Measurements from ENCODE around the gene ETV6.

ETV6 gene

DNA sequence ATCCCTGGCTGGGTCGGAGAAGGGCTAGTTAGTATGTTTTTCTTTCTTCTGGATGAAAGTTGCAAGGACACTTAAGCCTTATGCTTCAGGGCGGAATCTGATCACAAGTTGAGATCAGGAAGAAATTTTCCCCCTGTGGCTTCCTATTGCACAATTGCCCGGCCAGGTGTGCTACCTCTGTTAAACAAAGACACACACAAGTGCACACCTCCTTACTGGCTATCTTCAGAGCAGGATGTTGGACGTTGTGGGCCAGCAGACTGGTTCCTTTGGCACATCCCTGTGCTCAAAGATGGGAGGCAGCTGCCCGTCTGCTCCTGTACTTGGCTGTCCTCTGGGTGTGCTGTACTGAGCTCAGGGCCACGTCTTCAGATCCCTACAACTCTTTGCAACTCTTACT, 19.1 kb downstream of the ETV6 start:
- TF ChIP-seq ZFX (IDR thresholded peaks at IDR 0.05; ENCODE audit: borderline replicate concordance), result no peak
- H3K27ac ChIP-seq, result no peak overlapping the region

GRCh38 chr12:11669348-11669747, 19.9 kb downstream of the ETV6 start:
- H3K27ac ChIP-seq, result no peak overlapping the region
- no peak for TF ChIP-seq ZFX (IDR thresholded peaks at IDR 0.05; ENCODE audit: borderline replicate concordance)
- TF ChIP-seq, protein P1, sequence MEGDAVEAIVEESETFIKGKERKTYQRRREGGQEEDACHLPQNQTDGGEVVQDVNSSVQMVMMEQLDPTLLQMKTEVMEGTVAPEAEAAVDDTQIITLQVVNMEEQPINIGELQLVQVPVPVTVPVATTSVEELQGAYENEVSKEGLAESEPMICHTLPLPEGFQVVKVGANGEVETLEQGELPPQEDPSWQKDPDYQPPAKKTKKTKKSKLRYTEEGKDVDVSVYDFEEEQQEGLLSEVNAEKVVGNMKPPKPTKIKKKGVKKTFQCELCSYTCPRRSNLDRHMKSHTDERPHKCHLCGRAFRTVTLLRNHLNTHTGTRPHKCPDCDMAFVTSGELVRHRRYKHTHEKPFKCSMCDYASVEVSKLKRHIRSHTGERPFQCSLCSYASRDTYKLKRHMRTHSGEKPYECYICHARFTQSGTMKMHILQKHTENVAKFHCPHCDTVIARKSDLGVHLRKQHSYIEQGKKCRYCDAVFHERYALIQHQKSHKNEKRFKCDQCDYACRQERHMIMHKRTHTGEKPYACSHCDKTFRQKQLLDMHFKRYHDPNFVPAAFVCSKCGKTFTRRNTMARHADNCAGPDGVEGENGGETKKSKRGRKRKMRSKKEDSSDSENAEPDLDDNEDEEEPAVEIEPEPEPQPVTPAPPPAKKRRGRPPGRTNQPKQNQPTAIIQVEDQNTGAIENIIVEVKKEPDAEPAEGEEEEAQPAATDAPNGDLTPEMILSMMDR (IDR thresholded peaks at IDR 0.05), result no peak

- TF ChIP-seq, protein P1 (IDR thresholded peaks at IDR 0.05), result no peak
- TF ChIP-seq ZFX (IDR thresholded peaks at IDR 0.05; ENCODE audit: borderline replicate concordance), result no peak
Measured at GRCh38 chr12:11672256-11673191, 23.1 kb downstream of the ETV6 start.

GRCh38 chr12:11673666-11674461, 24.4 kb downstream of the ETV6 start:
- TF ChIP-seq, protein P1 (IDR thresholded peaks at IDR 0.05), result no peak
- no peak for TF ChIP-seq ZFX (IDR thresholded peaks at IDR 0.05; ENCODE audit: borderline replicate concordance)
- no peak overlapping the region for H3K27ac ChIP-seq

More at GRCh38 chr12:11672256-11673191, 23.1 kb downstream of the ETV6 start:
- no peak overlapping the region for H3K27ac ChIP-seq

DNA sequence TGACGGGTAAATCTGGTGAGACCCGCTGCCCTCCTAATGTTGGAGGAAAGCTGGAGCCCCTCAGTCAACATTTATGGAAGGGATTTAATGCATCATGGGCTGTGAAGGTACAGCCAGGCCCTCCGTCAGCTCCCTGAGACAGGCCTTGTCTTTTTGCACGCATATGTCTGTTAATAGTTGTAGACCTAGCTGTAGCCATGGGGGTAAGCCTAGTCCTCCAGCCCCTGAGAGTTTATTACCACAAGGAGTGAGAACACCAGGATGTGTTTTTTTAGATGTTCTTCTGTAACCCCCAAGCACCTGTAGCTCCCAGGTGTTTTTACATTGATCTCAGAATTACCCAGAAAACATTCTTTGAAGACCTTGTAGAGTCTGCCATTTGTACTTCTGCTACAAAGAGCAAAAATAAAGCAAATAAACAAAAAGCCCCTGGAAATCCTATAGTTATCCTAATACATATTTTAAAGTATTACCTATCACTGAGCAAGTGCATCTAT, 25.5 kb downstream of the ETV6 start:
- TF ChIP-seq, protein P1 (IDR thresholded peaks at IDR 0.05), result no peak
- no peak for TF ChIP-seq ZFX (IDR thresholded peaks at IDR 0.05; ENCODE audit: borderline replicate concordance)
- H3K27ac ChIP-seq, result no peak overlapping the region

DNA sequence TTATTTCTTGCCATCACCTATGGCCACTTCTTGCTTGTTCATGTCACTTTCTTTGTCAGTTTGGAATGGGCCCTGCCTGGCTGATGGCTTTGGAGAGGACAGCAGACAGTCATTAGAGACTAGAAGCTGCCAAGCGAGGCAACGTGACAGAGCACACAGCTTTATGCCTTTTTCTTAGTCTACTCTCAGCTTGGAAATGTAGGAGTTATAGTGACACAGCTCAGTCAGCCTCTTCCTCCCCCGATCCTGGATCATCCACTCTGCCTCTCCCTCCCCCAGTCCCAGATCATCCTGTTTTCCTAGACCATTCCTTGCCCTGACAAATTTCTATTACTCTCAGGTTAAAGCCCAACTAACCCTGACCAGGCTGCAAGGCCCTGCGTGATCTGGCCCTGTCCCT, 26.6 kb downstream of the ETV6 start:
- TF ChIP-seq ZFX (IDR thresholded peaks at IDR 0.05; ENCODE audit: borderline replicate concordance), result no peak
- TF ChIP-seq, protein P1 (IDR thresholded peaks at IDR 0.05), result no peak
- no peak overlapping the region for H3K27ac ChIP-seq

- H3K27ac ChIP-seq, result no peak overlapping the region
Measured at GRCh38 chr12:11677093-11677492, 27.6 kb downstream of the ETV6 start.

More at GRCh38 chr12:11677093-11677492, 27.6 kb downstream of the ETV6 start:
- TF ChIP-seq, protein P1 (IDR thresholded peaks at IDR 0.05), result no peak
- TF ChIP-seq ZFX (IDR thresholded peaks at IDR 0.05; ENCODE audit: borderline replicate concordance), result no peak
